GM12878 (cell line): ENCODE data around the gene KCNQ1OT1. TPM values are rescaled to one million over a fixed set of nuclear protein-coding genes. Genes with fewer than 3 reads are reported as not detected.

Experiments
- ATAC-seq: fragments of 200-7000 bp; cut with Tn5 transposase; 3 replicates; pipeline ENCODE4 v1.9.1; 2020; ENCODE audit warnings: mild to moderate bottlenecking, moderate library complexity
- BruUV-seq: library from RNA; stranded (reverse); fragments of 400-500 nt; replicated peaks from 2 replicates; lab custom pipeline; 2021; lab: Mats Ljungman, UMichigan
- CTCF ChIA-PET: fragments of 300-600 bp; sonication (Branson Sonifier 250); formaldehyde crosslinking; extraction: SDS; loops from one replicate; lab custom pipeline; 2021; ENCODE audit warnings: inconsistent platforms; lab: Yijun Ruan, JAX
- POLR2A ChIA-PET: fragments of 350-600 bp; formaldehyde crosslinking; extraction: SDS; loops from one replicate; lab custom pipeline; 2021; ENCODE audit warnings: inconsistent platforms; lab: Charles Lee
- RAD21 ChIA-PET: fragments of 300-600 bp; sonication (Branson Sonifier 250); formaldehyde crosslinking; loops from one replicate; lab custom pipeline; 2023; ENCODE audit warnings: antibody characterized with exemption; ENCODE audit not compliant: unreplicated experiment; lab: Charles Lee
- SMC1A ChIA-PET: fragments of 300-600 bp; sonication (Branson Sonifier 250); formaldehyde crosslinking; loops from one replicate; lab custom pipeline; 2023; ENCODE audit not compliant: unreplicated experiment, uncharacterized antibody; lab: Charles Lee
- DNase-seq: peaks from one replicate; pipeline ENCODE4 v3.0.0-alpha.2; 2011; ENCODE audit warnings: low read depth, low spot score
- FAIRE-seq: peaks from 3 replicates; lab custom pipeline; 2011; peaks lifted over from hg19 to GRCh38; lab: Jason Lieb, UNC
- H2AFZ ChIP-seq: 2 replicates; pipeline ENCODE4 v1.6.0; 2011; ENCODE audit warnings: low read depth, low read length, control low read depth; ENCODE audit not compliant: control insufficient read depth
- H3K27ac ChIP-seq: 2 replicates; pipeline ENCODE4 v1.5.1; 2011; ENCODE audit warnings: control low read depth; ENCODE audit not compliant: control insufficient read depth, insufficient read depth
- H3K27me3 ChIP-seq, 2 experiments: replicated peaks in 1 of 2; 2 replicates each; pipeline versions ENCODE4 v1.6.0 to v1.6.1; 2011; ENCODE audit warnings: low read length in 1 of 2; ENCODE audit not compliant: control insufficient read depth in 2 of 2, insufficient read depth in 2 of 2
- H3K36me3 ChIP-seq, 2 experiments: 2 replicates each; pipeline ENCODE4 v1.5.1; 2011; ENCODE audit warnings: low read length in 1 of 2; ENCODE audit not compliant: control insufficient read depth in 2 of 2, insufficient read depth in 2 of 2
- H3K4me1 ChIP-seq: 2 replicates; pipeline ENCODE4 v1.6.1; 2011; ENCODE audit warnings: mild to moderate bottlenecking, low read length, moderate library complexity, mixed read lengths; ENCODE audit not compliant: control insufficient read depth, insufficient read depth
- H3K4me2 ChIP-seq: 2 replicates; pipeline ENCODE4 v1.6.0; 2011; ENCODE audit warnings: control low read depth; ENCODE audit not compliant: control insufficient read depth, insufficient read depth
- H3K4me3 ChIP-seq: fragments of 200-600 bp; sonication (generic); 2 replicates; pipeline ENCODE4 v1.5.1; 2016
- H3K79me2 ChIP-seq: 2 replicates; pipeline ENCODE4 v1.6.0; 2011; ENCODE audit warnings: low read length; ENCODE audit not compliant: control insufficient read depth, insufficient read depth
- H3K9ac ChIP-seq: 2 replicates; pipeline ENCODE4 v1.8.0; 2011; ENCODE audit warnings: low read length, control low read depth, mixed read lengths; ENCODE audit not compliant: control insufficient read depth, insufficient read depth
- H3K9me3 ChIP-seq: replicated peaks from 3 replicates; pipeline ENCODE4 v1.5.1; 2011; ENCODE audit warnings: mild to moderate bottlenecking, low read length; ENCODE audit not compliant: control insufficient read depth, insufficient read depth
- H4K20me1 ChIP-seq: 2 replicates; pipeline ENCODE4 v1.6.0; 2011; ENCODE audit not compliant: control insufficient read depth, insufficient read depth
- ATF2 ChIP-seq: IDR thresholded peaks from 2 replicates; pipeline ENCODE4 v1.6.1; 2012; ENCODE audit warnings: low read length, inconsistent platforms
- DPF2 ChIP-seq: fragments of 450-650 bp; IDR thresholded peaks from 2 replicates; pipeline ENCODE4 v1.6.1; 2017; ENCODE audit warnings: mild to moderate bottlenecking
- FOS ChIP-seq: IDR thresholded peaks from 3 replicates; pipeline ENCODE4 v1.6.1; 2011; ENCODE audit warnings: borderline replicate concordance; ENCODE audit not compliant: insufficient read length; ENCODE audit errors: extremely low read depth
- KLF5 ChIP-seq: fragments of 450-650 bp; IDR thresholded peaks from 2 replicates; pipeline ENCODE4 v1.6.1; 2014; ENCODE audit warnings: mild to moderate bottlenecking; ENCODE audit not compliant: partially characterized antibody
- MEF2B ChIP-seq: fragments of 450-650 bp; IDR thresholded peaks from 2 replicates; pipeline ENCODE4 v1.6.1; 2018; ENCODE audit warnings: mild to moderate bottlenecking, moderate library complexity; ENCODE audit not compliant: partially characterized antibody, poor library complexity, severe bottlenecking
- STAT1 ChIP-seq: fragments of 450-650 bp; conservative IDR thresholded peaks from 2 replicates; pipeline ENCODE4 v1.6.1; 2014; ENCODE audit warnings: antibody characterized with exemption, mild to moderate bottlenecking
- USF2 ChIP-seq: IDR thresholded peaks from 2 replicates; pipeline ENCODE4 v1.6.1; 2011; ENCODE audit warnings: low read depth, low read length, improper control_type of control experiment, borderline replicate concordance
- in situ Hi-C: fragments of 300-500 bp; cut with MboI; formaldehyde crosslinking; loops from 9 replicates; pipeline ENCODE4 v1.14.3; 2018; ENCODE audit warnings: mixed read lengths
- intact Hi-C: fragments of 100-400 bp; cut with micrococcal nuclease; formaldehyde crosslinking; loops from one replicate; pipeline ENCODE4 v1.14.2; 2022; ENCODE audit not compliant: unreplicated experiment
- polyA plus RNA-seq, 11 experiments: library from polyadenylated mRNA; depleted of rRNA in 4 of 11; unstranded in 6 of 11; stranded (reverse) in 5 of 11; fragments of >200 nt; fragmentation: Nextera tagmentation in 4 of 11; fragmentation: Illumina TruSeq in 1 of 11; extraction: Ambion mirVana in 4 of 11; extraction: Trizol in 1 of 11; gene quantifications; 1 replicate in 1 of 11; 2 replicates in 10 of 11; pipeline versions ENCODE4 v1.2.1 to v1.2.3, GENCODE V29; 2011 to 2016; ENCODE audit warnings: inconsistent platforms in 2 of 11, missing spikeins in 2 of 11, low read depth in 1 of 11
- total RNA-seq, 4 experiments: library from RNA; depleted of rRNA in 3 of 4; stranded (reverse); fragments of >200 nt in 3 of 4; fragmentation: Illumina TruSeq in 1 of 4; extraction: Trizol in 1 of 4; gene quantifications; 2 replicates each; pipeline versions ENCODE4 v1.2.1 to v1.2.3, GENCODE V29; 2013 to 2021

The KCNQ1OT1 gene
- total and polyA plus RNA-seq, 10 of the 15 experiments (the other 5 are each of a cell fraction or from before 2014, with no cell fraction given): 0.02 to 1.6 (median 0.41) TPM

GRCh38 chr11:2664376-2664775, 35.4 kb downstream of the KCNQ1OT1 start (continued):
- TF ChIP-seq KLF5 (no peak), DPF2 (no peak), ATF2 (no peak)

- H3K9ac ChIP-seq: no peak overlapping the region
- intact Hi-C loops: no loop called here
- H3K4me3 ChIP-seq: no peak overlapping the region
- DNase-seq (no peak), ATAC-seq (no peak), FAIRE-seq (no peak)
- no peaks in the 10 kb centered on the region for H3K27me3 ChIP-seq
- BruUV-seq: no TSS peak
- no peaks in the 10 kb centered on the region for H3K4me1 ChIP-seq
- H3K36me3 ChIP-seq: no peaks in the 10 kb centered on the region; a peak in 2 of 4 replicates
- H3K27ac ChIP-seq: no peak overlapping the region
- ChIA-PET RAD21 (no interaction called here), SMC1A (no interaction called here), CTCF (no interaction called here), POLR2A (no interaction called here)
- H4K20me1 ChIP-seq: no peaks in the 10 kb centered on the region
- no peak overlapping the region for H3K4me2 ChIP-seq
- TF ChIP-seq MEF2B: no peak
- no peak for TF ChIP-seq FOS
- TF ChIP-seq STAT1: no peak
- TF ChIP-seq USF2: no peak
- no peaks in the 10 kb centered on the region for H3K79me2 ChIP-seq
- peaks cover 9% of the 10 kb centered on the region; the same call in 2 of the 3 replicates for H3K9me3 ChIP-seq
- H2AFZ ChIP-seq: no peak overlapping the region
- in situ Hi-C loops: no loop called here
Measured at GRCh38 chr11:2663915-2664314, 35.9 kb downstream of the KCNQ1OT1 start.
